G401.6 (cell line): Measurements from ENCODE around the gene NOL4.
"Not testable (repeated sequence)": the region's sequence is repeated elsewhere in the genome, so short reads cannot be mapped to it uniquely, and the experiment has no call there.

Experiments
- FAIRE-seq: peaks from 2 replicates; lab custom pipeline; 2012; peaks lifted over from hg19 to GRCh38; lab: Jason Lieb, UNC

The NOL4 gene, protein sequence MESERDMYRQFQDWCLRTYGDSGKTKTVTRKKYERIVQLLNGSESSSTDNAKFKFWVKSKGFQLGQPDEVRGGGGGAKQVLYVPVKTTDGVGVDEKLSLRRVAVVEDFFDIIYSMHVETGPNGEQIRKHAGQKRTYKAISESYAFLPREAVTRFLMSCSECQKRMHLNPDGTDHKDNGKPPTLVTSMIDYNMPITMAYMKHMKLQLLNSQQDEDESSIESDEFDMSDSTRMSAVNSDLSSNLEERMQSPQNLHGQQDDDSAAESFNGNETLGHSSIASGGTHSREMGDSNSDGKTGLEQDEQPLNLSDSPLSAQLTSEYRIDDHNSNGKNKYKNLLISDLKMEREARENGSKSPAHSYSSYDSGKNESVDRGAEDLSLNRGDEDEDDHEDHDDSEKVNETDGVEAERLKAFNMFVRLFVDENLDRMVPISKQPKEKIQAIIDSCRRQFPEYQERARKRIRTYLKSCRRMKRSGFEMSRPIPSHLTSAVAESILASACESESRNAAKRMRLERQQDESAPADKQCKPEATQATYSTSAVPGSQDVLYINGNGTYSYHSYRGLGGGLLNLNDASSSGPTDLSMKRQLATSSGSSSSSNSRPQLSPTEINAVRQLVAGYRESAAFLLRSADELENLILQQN

DNA sequence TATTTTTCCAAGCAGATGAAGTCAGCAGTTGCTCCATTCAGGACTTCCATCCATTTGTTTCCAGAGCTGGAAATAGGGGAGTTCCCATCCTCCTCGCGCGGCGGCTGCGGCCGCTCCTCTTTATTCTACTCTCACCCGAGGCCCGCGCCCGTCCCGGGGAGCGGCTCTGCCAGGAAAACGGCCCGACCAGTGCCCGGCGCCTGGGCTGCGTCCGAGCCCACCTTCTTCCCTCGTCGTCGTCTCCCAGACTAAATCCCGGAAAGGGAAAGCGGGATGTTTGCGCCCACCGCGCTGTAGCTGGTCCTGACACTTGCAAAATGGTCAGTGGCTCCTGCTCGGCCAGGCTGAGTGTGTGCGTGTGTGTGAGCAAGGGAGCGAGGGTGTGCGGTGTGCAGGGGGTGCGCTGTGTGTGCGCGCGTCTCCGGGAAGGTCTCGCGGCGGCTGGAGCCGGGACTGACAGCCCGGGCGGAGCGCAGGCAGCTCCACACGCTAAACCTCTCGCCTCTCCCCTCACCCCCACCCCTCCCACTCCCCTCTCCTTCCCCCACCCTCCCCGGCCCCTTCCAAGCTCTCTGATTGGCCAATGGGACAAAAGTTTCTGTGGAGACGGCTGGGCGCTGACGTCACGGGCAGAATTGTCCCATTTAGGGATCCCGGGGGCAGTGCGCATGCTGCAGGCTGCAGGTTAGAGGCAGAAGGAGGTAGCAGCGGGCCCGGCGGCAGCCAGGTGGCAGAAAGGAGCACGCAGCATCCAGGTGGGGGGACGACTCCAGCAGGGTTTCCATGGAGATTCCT, at the start of gene NOL4:
Gene NOL4, minus strand, starts transcription at position 491 of the 795 bp plus-strand sequence. CDS start 1,660 bp downstream, outside the sequence.
- FAIRE-seq: no peak

DNA sequence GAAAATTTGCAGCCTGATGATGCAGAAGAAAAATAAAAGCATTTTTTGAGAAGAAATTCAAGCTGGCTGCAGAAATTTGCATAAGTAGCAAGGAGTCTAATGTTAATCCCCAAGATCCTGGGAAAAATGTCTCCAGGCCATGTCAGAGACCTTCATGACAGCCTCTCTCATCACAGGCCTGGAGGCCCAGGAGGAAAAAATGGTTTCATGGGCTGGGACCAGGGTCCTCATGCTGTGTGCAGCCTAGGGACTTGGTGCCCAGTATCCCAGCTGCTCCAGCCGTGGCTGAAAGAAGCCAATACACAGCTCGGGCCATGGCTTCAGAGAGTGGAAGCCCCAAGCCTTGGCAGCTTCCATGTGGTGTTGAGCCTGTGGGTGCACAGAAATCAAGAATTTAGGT, 41.3 kb upstream of the NOL4 start:
- FAIRE-seq: not testable (repeated sequence)

DNA sequence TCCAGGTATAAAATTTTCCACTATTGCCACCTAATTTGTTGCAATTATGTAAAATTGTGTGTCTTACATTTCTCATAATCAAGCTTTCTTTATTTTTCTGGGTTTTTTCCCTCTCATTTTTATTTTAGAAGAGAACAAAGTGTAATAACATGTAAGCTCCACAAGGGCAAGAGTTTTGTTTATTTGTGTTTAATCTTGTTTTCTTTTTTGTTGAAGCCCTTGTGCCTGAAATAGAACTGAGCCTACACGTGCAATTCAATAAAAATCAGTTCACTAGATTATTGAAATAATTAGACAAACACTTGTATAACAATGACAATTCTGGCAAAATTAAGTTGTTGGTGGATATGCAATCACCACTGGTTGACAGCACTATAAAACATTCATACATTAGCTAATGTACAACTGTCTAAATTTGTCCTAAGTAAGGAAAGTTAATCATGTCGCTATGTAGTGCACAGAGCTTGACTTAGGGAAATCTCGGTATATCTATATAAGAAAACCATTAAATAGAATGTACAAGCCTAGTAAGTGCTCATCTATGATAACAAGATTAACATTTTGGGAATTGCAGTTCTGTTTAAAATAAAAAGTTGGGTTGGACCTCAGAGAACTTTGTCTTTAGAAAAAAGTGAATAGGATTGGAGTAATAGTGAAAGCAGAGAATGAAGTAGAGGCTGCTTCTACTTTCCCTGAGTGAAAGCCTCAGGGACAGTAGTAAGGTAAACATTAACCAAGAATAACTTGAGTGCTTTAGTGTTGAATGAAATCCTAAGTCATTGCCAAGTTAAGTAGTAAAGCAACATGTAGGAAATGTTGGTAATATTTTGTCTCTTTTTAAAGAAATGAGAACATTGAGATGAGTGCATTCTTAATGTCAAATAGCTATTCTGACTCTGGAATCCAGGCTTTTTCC, 37.4 kb upstream of the NOL4 start:
- FAIRE-seq: no peak

DNA sequence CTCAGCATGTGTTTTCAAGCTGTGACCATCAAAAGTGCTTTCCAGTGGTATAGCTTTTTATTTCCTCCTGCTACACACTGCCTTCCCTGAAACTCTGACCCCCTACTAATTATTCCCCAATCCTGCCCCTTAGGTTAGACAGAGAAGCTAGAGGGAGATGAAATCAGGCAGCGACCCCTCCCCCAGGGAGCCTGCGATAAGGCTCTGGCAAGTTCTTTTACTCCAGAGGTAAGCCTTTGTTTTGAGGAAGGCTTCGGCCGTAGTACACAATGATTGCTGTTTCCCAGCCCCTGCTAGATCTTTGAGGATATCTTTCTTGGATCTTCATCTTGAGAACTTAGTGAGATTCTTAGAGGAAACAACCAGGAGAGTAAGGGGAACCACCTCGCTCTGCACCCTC, 33.5 kb upstream of the NOL4 start:
- no peak for FAIRE-seq

DNA sequence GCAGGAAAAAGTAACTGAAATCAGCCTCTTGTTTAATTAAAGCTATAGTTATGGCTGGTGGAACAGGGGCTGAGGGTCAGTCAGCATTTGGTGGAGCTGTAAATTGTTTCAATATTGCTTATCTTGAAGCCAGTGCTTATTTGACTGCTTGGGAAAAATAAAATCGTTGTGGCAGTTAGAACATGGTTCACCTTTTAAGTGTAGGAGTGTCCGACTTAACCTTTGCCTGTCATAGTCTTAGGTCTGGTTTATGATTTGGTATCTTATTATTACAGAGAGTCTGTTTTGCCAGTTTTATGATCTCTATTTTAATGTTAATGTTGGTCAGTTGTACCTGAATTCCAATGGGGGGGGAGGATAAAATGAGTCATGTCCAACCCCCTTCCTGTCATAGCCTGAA, 27.2 kb upstream of the NOL4 start:
- FAIRE-seq: no peak

DNA sequence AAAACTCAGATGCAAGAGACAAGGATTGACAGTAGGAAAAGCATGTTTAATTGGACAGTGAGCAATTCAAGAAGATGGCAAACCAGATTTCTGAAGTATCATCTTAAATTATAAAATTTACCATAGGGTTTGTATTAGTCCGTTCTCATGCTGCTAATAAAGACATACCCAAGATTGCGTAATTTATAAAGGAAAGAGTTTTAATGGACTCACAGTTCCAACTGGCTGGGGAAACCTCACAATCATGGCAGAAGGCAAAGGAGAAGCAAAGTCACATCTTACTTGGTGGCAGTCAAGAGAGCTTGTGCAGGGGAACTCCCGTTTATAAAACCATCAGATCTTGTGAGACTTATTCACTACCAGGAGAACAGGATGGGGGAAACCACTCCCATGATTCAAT, 24.0 kb upstream of the NOL4 start:
- FAIRE-seq: no peak

DNA sequence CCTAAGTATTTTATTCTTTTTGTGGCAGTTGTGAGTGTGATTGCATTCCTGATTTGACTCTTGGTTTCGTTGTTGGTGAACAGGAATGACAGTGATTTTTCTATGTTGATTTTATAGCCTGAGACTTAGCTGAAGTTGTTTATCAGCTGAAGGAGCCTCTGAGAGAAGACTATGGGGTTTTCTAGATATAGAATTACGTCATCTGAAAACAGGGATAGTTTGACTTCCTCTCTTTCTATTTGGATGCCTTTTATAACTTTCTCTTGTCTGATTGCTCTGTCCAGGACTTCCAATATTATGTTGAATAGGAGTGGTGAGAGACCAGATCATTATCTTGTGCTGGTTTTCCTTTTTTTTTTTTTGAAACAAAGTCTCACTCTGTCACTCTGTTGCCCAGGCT, 18.0 kb upstream of the NOL4 start:
- no peak for FAIRE-seq

DNA sequence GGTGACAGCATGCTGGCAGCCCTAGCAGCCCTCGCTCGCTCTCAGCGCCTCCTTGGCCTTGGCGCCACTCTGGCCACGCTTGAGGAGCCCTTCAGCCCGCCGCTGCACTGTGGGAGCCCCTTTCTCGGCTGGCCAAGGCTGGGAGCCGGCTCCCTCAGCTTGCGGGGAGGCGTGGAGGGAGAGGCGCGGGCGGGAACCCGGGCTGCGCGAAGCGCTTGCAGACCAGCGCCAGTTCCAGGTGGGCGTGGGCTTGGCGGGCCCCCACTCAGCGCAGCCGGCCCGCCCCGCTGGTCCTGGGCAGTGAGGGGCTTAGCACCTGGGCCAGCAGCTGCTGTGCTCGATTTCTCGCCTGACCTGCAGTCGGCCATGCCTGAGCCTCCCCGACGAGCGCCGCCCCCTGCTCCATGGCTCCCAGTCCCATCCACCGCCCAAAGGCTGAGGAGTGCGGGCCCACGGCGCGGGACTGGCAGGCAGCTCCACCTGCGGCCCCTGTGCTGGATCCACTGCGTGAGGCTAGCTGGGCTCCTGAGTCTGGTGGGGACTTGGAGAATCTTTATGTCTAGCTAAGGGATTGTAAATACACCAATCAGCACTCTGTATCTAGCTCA, 9.2 kb upstream of the NOL4 start:
- FAIRE-seq: not testable (repeated sequence)

DNA sequence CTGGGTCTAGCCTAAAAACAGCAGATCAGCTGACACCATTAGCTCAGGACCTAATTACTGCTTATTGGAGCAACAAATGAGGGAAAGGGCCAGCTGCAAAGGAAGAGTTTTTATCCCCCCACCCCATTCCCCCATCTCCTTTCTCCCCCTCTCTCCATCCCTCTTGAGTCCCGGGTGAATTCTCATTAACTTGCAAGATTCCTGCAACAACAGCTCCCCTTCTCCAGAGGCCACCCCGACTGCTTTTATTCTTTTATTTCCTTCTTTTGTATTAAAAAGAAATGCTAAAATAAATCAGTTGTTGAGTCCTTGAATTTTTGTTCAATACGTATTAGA, 473 bp upstream of the NOL4 start:
- no peak for FAIRE-seq

DNA sequence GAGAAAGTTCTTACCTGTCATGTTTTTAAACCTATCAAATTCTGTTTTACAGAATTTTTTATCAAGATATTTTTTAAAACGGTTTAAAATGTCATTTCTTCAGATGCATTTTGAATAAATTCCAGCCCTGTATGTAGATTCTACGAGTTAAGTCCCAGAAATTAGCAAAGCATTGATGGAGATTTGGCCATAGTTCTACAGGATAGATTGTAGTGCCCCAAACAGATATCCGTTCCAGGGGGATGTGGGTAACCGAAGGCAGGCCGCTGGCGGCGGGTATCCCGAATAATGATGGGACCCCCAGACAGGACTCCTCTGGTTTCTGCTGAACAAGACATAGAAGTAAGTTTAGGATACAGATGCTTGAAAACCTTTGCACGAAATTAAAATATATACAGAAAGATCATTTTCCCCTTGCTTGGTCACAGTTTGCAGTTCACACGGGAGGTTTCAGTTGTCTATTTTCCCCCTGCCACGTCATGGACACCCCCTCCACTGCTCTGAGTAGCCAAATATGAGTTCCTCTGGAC, 755 bp downstream of the NOL4 start:
- FAIRE-seq: no peak

DNA sequence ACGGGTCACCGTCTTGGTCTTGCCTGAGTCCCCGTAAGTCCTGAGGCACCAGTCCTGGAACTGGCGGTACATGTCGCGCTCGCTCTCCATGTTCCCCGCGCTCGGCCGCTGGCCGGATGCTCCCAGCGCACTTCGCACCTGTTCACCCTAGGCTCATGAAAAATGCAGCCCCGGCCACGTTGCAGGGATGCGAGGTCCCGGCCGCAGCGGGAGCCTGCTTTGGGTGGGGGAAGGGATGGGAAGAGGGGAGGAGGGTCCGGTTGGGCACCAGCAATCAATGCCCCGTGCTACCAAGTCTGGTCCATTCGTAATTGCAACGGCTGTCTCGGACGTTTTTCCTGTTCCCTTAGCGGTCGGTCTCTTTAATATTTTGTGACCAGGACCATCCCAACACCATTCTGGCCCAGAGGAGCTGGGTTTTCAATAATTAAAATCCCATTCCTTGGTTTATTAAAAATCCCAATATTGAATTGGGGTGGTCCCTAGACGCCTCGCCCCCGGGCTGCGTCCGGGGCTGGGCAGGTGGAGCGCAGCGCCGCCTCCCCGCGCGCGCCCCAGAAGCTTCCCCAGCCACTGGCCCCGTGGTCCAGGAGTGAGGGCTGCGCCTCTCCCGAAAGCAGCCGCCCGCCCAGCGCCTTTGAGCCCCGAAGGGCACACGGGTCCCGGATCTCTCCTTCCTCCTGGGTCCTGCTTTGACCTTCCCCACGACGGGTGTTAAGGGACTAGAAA, 1.4 kb downstream of the NOL4 start:
- FAIRE-seq: no peak

DNA sequence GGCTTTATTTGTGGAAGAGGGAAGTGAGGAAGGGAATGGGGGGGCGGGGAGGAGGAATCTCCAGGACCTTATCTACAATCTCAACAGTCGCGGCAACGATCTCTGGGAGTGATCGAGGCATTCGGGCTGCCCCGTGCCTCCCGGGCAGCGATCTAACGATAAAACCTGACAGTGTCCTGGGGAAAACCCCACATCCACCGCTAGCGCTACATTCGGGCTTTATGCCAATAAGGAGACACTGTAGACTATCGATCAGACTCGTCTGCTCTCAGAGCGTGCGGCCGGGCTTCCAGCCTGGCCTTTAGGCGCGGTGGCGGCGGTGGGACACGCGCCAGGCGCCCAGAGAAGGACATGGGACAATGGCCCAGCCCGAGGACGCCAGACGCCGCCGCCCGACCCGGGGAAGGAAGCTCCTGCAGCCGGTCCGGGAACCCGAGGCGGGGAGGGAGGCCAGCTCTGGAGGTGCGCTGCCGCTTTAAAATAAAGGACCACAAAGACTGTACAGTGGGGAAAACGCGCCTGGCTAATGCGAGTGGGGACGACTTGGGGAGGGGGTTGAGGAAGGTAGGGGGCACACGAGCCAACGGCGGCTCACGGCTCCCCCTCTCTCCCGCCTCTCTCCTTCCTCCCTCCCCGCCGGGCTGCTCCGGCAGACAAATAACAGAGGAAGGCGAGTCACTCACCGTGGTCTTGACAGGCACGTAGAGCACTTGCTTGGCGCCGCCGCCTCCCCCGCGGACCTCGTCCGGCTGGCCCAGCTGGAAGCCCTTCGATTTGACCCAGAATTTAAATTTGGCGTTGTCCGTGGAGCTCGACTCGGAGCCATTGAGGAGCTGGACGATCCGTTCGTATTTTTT, 2.2 kb downstream of the NOL4 start:
- FAIRE-seq: no peak

DNA sequence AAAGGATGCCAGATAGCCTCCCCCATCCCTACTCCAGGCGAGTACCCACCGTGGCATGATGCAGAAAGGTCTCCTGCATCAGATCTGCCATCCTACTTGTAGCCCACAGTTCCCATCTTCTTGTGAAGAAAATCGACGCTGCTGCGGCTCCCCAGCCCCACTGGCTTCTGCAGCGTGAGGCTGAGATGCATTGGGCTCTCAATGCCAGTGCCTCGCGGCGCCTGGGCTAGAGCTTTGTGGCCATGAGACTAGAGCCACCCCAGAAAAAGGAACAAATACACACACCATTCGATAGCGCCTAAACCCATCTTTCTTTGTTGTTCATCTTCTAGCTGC, 2.8 kb downstream of the NOL4 start:
- FAIRE-seq: no peak

DNA sequence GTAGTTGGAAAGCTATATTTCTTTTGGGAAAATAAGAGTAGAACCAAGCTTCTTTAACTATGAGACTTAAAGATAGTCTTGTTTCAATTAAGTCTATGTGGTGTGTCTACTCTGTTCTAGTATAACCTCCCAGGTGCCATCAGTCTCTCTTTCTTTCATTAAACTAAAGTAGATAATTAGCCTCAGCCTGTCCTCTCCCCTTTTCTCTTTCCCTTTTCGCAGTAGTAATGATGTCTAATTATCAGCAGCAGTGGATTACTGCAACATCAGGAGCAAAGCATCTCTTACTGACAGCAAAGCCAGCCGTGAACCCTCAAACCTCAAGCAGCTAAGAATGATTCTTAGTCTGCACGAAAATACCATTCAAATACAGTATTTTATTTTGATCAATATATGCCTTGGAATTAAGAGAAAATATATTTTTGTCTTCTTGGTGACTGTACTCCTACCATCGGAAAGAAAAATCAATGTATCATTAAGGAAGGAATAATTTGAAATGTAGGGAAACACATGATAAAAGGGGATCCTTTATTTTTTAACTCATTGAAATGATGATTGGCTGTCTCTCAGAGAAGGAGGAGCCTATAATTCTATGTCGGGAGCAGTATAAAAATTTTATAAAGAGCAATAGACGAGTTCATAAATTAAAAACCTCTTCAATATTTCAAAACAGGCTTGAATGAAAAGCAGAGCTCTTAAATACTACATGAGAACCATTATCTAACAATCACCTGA, 4.5 kb downstream of the NOL4 start:
- FAIRE-seq: no peak

DNA sequence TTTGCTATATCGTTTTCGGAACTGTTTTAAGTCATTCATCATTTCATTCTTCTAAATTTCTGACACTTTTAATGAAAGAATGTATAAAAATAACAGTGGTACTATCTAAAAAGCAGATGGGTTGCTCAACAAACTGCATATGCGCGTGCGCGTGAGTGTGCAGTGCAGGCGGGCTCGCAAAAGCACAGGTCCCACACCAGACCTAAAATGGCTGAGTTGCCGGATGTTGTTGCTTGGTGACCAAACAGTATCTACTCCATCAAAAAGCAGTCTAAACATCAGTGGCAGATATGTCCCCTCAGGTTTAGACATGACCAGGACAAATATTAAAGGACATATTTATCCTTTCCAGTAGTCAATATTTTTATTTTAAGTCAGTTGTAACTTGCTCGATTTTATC, 5.1 kb downstream of the NOL4 start:
- FAIRE-seq: no peak

DNA sequence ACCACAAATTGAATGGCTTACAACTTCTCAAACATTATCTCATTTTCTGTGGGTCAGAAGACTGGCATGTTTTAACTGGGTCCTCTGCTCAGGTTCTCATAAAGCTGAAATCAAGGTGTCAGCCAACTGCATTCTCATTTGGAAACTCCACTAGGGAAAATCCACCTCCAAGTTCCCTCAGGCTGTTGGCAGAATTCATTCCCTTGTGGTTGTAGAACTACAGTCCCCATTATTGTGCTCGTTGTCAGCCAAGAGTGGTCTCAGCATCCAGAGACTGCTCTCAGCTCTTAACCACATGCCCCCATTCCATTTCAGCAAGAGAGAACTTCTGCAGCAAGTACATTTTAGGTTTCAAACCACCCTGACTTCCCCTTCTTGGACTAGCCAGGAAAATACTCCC, 12.2 kb downstream of the NOL4 start:
- no peak for FAIRE-seq

DNA sequence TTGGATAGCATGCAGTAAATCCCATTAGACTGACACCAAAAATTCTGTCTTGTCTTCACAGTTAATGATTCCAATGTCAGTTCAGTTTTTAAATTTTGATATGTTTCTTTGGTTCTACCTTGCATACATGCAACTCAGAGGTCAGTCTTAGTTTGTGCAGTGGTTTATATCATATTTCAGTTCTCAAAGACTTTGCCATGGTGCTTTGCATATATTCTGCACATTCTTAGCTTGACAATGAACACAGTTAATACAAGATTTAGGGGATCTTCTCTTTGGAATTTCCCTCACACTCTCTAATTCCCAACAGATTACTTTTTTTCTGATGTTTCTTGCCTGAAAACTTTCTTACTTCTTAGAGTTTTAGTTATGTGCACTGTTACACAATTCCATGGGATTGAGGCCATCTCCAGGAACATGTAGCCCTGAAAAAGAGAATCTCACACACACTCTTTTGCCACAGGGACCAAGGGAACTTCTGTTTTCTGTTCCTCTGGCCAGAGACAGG, 17.3 kb downstream of the NOL4 start:
- no peak for FAIRE-seq

DNA sequence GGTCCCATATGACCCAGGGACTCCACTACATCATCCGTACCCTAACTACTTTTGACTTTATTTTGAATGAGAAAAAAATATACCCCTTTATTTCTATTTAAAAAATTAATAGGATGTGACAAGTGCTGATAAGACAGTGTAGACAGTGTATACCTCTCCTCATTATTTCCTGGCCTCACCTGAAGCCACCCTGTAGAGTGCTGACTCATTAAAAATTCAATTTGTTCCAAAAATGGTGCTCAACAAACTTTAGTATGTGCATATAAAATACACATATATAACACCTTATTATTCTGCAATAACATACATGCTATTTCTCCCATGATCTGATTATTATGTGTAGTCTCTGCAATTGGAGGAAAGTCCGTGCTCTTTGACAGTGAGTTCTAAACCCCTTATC, 20.8 kb downstream of the NOL4 start:
- FAIRE-seq: no peak

DNA sequence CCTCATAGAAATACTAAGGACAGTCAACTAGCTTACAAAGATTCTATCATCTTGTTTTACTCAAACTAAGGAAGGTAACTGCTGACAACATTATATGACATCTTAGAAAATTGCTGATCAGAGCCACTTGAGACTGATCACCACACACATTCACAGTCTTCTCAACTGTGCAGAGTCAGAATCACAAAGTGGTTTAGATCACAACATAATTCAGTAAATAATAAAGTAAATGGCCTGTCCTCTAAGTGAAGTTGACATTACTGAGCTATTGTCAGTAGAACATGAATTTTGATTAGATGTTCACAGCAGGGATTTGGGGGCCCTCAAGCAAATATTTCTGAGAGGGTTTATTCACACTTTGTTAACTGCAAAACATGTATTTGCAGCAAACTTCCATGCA, 28.5 kb downstream of the NOL4 start:
- FAIRE-seq: no peak
